Colonic mucosa (tissue), 4 donors: ENCODE results near the gene LRMDA. TPM values are rescaled to one million over a fixed set of nuclear protein-coding genes. Genes with fewer than 3 reads are reported as not detected.

Source experiments
- DNase-seq: peaks from one replicate; pipeline ENCODE4 v3.0.0-alpha.2; 2020
- H3K27ac ChIP-seq: fragments of 200-600 bp; one replicate; pipeline ENCODE4 v1.8.0; 2021
- H3K27me3 ChIP-seq: fragments of 200-600 bp; one replicate; pipeline ENCODE4 v1.8.0; 2021
- H3K36me3 ChIP-seq: fragments of 200-600 bp; one replicate; pipeline ENCODE4 v1.8.0; 2021
- H3K4me1 ChIP-seq: fragments of 200-600 bp; one replicate; pipeline ENCODE4 v1.8.0; 2021; ENCODE audit warnings: mild to moderate bottlenecking
- H3K4me3 ChIP-seq: fragments of 200-600 bp; one replicate; pipeline ENCODE4 v1.8.0; 2021
- H3K9ac ChIP-seq, 2 donors: one replicate each; pipeline ENCODE4 v1.7.0; 2013; ENCODE audit warnings: control low read depth in 2 of 2, low read depth in 2 of 2, low read length in 2 of 2
- H3K9me3 ChIP-seq: fragments of 200-600 bp; one replicate; pipeline ENCODE4 v1.8.0; 2021
- intact Hi-C: fragments of 100-400 bp; cut with DNase I; formaldehyde crosslinking; loops from one replicate; pipeline ENCODE4 v1.14.1; 2022
- total RNA-seq, 2 donors: library from RNA; stranded (reverse); fragmentation: NEBNext Ultra II Directional in 1 of 2; extraction: Animal tissue kit (Norgen Biotek cat#: 25700) in 1 of 2; gene quantifications; one replicate each; pipeline ENCODE4 v1.2.1, GENCODE V29; 2021
- TF ChIP-seq, protein P1 (sequence below): fragments of 200-600 bp; IDR thresholded peaks from one replicate; pipeline ENCODE4 v1.8.0; 2022; ENCODE audit warnings: antibody characterized with exemption, mild to moderate bottlenecking
- donor health status: healthy.
- donor health status: DM: no; HTN: no; CAD: no.
- donor health status: DM: no; HTN: no; CAD: no.

Gene LRMDA
- total RNA-seq, 2 donors from 2014 or later = 2.5 to 5.2 TPM

DNA sequence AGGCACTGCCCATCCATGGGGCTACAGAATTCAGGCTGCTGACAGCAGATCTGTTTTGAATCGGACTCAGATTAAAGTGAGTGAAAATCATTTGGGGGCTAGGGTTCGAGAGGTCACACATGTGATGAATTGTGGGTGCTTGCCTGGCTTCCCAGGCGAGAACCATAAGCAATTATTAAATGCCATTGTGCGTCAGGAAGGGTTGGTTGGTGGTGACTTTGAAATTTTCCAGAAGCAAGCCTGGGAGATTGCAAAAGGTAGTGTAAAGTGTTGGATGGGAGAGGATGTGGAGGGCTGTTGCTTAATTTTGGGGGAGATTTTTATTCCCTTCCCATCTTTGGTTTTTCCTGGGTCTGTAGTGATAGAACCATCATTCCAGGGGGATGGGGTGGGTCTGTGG is 34.6 kb downstream of the LRMDA start:
- no peak overlapping the region for H3K9ac ChIP-seq
- H3K4me3 ChIP-seq = no peak overlapping the region
- H3K4me1 ChIP-seq = peaks cover 4% of the 10 kb centered on the region
- no peak for DNase-seq
- intact Hi-C loops = no loop called here
- H3K27me3 ChIP-seq = no peaks in the 10 kb centered on the region
- TF ChIP-seq, protein P1, sequence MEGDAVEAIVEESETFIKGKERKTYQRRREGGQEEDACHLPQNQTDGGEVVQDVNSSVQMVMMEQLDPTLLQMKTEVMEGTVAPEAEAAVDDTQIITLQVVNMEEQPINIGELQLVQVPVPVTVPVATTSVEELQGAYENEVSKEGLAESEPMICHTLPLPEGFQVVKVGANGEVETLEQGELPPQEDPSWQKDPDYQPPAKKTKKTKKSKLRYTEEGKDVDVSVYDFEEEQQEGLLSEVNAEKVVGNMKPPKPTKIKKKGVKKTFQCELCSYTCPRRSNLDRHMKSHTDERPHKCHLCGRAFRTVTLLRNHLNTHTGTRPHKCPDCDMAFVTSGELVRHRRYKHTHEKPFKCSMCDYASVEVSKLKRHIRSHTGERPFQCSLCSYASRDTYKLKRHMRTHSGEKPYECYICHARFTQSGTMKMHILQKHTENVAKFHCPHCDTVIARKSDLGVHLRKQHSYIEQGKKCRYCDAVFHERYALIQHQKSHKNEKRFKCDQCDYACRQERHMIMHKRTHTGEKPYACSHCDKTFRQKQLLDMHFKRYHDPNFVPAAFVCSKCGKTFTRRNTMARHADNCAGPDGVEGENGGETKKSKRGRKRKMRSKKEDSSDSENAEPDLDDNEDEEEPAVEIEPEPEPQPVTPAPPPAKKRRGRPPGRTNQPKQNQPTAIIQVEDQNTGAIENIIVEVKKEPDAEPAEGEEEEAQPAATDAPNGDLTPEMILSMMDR = no peak
- no peaks in the 10 kb centered on the region for H3K9me3 ChIP-seq
- no peaks in the 10 kb centered on the region for H3K36me3 ChIP-seq
- H3K27ac ChIP-seq = no peak overlapping the region

DNA sequence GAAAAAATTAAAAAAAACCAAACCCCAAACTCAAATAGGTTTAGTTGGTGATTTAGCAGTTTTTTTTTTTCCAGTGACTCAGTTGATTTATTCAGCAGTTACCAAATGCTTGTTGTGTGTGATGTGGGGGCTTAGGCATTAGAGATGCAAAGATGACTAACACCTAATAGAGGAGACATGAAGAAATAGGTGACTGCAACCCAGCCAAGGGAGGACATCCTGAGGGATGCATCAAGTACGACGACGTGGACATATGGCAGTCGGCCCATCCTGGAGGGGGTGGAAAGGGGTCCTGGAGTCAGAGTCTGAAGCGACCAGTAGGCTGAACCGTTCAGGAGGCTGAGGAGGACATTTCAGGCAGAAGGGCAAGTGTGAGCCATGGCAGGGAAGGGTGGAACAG is 35.5 kb downstream of the LRMDA start:
- Histone ChIP-seq H3K4me3 (no peak overlapping the region), H3K36me3 (no peaks in the 10 kb centered on the region), H3K9me3 (no peaks in the 10 kb centered on the region), H3K4me1 (peaks cover 4% of the 10 kb centered on the region), H3K27me3 (no peaks in the 10 kb centered on the region), H3K9ac (no peak overlapping the region), H3K27ac (no peak overlapping the region)
- no peak for DNase-seq
- TF ChIP-seq, protein P1 = no peak
- intact Hi-C loops = no loop called here

DNA sequence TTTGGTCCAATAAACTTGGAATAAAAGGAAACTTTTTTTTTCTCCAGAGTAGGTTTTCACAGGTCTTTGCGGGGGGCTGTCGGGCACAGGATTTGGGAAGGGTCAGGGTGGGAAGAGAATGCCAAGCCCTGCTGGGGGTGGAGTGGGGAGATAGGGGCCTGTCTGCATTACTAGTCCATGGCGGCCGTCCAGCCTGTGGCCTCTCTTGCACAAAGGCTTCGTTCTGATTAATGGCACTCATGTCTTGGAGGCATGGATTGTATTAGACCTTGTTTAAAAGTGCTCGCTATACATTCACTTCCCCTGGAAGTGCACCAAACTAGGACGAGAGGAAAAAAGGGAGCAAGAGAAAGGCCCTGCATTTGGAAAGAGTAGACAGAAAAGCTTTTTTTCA is 37.2 kb downstream of the LRMDA start:
- TF ChIP-seq, protein P1 = no peak

DNA sequence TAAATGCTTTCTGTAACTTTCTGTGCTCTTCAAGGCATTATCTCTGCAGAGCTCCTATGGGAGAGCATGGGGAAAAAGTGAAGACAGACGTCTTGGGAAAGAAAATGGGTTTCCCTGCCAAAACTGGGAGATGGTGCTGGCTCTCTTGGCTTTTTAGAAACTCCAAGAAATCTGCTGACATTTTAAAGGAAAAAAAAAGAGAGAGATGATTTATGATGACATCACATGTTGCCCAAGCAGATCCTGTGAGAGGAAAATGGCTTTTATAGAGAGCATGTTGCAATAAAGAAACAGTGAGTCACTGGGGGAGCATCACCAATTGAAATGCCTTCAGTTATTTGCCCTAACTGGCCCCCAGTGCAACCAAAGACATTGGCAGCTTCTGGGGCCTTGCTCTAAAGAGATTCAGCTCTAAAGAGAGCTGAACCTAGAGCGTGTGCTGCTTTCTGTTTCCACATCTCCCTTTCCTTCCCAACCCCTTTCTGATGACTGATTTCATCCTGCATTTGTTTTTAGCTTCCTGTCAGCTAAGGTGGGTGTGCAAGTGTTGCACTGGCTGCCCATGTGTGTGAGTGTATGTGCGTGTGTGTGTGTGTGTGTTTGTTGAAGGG is 37.7 kb downstream of the LRMDA start:
- Histone ChIP-seq H3K4me3 (no peak overlapping the region), H3K27me3 (no peaks in the 10 kb centered on the region), H3K27ac (no peak overlapping the region), H3K4me1 (peaks cover 4% of the 10 kb centered on the region), H3K9ac (no peak overlapping the region), H3K36me3 (no peaks in the 10 kb centered on the region), H3K9me3 (no peaks in the 10 kb centered on the region)
- intact Hi-C loops = no loop called here
- peak; percentile 26 for DNase-seq
- TF ChIP-seq, protein P1 = no peak

More for the DNA sequence above, 37.2 kb downstream of the LRMDA start:
- H3K27ac ChIP-seq = no peak overlapping the region
- no peak overlapping the region for H3K4me3 ChIP-seq
- no peaks in the 10 kb centered on the region for H3K27me3 ChIP-seq
- no peaks in the 10 kb centered on the region for H3K36me3 ChIP-seq
- intact Hi-C loops = no loop called here
- H3K4me1 ChIP-seq = peaks cover 4% of the 10 kb centered on the region
- no peaks in the 10 kb centered on the region for H3K9me3 ChIP-seq
- no peak overlapping the region for H3K9ac ChIP-seq
- no peak for DNase-seq

DNA sequence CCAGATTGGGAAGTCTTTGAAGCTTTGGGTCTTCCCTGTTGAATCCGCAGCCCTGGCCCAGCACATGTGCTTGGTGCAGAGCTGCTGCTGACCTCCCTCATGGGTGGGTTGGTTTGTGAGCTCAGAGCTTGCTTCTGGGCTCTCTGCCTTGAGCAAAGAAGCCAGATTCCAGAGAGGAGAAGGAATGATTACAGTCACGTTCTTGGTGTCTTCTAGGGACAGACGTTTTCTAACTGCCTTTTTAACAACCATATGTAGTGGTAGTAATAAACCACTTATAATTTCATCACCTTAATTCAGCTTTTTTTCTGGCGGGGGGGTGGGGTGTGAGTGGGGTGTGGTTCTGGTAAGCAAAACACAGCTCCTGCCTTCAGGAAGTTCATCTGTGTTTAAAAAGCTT is 39.5 kb downstream of the LRMDA start:
- Histone ChIP-seq H3K9ac (no peak overlapping the region), H3K4me1 (peaks cover 4% of the 10 kb centered on the region), H3K27ac (no peak overlapping the region), H3K9me3 (no peaks in the 10 kb centered on the region), H3K27me3 (no peaks in the 10 kb centered on the region), H3K36me3 (no peaks in the 10 kb centered on the region), H3K4me3 (no peak overlapping the region)
- TF ChIP-seq, protein P1 = no peak
- intact Hi-C loops = no loop called here
- peak; percentile 61 for DNase-seq
